ENCODE measurements around the gene STK26. TPM values are rescaled to one million over a fixed set of nuclear protein-coding genes. Genes with fewer than 3 reads are reported as not detected.

Gene STK26
- total RNA-seq, 1 donor = 49.7 TPM

DNA sequence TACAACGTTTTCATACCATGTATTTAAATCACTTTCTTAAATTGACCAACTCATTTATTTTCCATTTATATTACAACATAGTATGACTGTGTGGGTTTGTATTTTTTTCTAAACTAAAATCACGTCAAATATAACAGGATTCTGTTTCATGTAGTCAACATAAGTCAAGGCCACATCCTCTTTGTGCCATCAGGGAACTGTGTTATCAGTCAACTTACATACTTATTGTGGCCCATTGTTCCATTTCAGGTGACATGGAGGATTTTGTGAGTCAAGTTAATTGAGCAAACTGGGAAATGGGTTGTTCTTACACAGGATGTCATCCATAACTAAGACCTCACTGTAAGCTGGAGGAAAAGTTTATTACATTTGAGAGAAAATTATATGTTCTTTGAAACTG, 35.9 kb downstream of the STK26 start:
- Histone ChIP-seq H3K27me3 (ENCODE audit: insufficient read depth, low read length) (no peaks in the 10 kb centered on the region), H3K4me1 (ENCODE audit: insufficient read depth, low read length) (no peaks in the 10 kb centered on the region), H3K9me3 (ENCODE audit: low read depth, low read length) (no peaks in the 10 kb centered on the region), H3K4me3 (ENCODE audit: low read length) (no peak overlapping the region)

DNA sequence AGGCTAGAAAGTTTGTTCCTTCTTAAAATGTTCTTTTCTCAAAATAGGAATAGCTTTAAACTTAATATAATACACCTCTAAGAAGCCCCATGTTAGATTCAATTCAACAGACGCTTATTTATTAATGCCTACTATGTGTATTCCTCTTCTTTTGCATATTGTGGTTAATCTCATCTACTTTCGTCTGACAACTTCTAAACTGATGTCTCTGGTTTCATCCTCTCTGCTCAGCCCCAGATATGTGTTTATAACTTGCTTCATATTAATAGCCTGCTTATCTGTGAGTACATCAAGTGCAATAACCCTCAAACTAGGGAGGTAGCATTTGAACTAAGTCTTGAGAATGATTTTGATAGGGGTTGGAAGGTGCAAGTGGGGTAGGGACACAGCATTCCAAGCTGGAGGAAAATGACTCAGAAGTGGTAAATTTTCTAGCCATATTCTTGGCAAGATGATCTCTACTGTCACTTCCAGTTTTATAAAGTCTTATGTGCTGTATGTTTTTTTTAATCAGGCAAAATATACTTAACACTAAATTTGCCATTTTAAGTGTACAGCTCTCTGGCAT, 37.0 kb downstream of the STK26 start:
- no peaks in the 10 kb centered on the region for H3K9me3 ChIP-seq (ENCODE audit: low read depth, low read length)
- no peaks in the 10 kb centered on the region for H3K27me3 ChIP-seq (ENCODE audit: insufficient read depth, low read length)
- no peaks in the 10 kb centered on the region for H3K4me1 ChIP-seq (ENCODE audit: insufficient read depth, low read length)
- H3K4me3 ChIP-seq (ENCODE audit: low read length) = no peak overlapping the region

- H3K27me3 ChIP-seq (ENCODE audit: insufficient read depth, low read length) = no peaks in the 10 kb centered on the region
- no peak overlapping the region for H3K4me3 ChIP-seq (ENCODE audit: low read length)
- H3K9me3 ChIP-seq (ENCODE audit: low read depth, low read length) = no peaks in the 10 kb centered on the region
- H3K4me1 ChIP-seq (ENCODE audit: insufficient read depth, low read length) = no peaks in the 10 kb centered on the region
Observed at GRCh38 chrX:132063334-132063733, 40.2 kb downstream of the STK26 start.

DNA sequence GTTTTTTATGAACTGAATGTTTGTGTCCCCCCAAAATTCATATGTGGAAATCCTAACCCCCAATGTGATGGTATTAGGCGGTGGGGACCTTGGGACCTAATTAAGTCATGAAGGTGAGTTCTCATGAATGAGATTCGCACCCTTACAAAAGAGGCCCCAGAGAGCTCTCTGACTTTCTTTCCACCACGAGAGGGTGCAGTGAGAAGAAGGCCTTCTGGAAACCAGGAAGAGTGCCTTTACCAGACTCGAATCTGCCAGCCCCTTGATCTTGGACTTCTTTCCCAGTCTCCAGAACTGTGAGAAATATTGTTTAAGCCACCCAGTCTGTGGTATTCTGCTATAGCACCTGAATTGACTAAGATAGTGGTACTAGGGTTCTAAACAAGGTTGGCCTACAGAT, 40.8 kb downstream of the STK26 start:
- H3K27me3 ChIP-seq (ENCODE audit: insufficient read depth, low read length) = no peaks in the 10 kb centered on the region
- H3K9me3 ChIP-seq (ENCODE audit: low read depth, low read length) = no peaks in the 10 kb centered on the region
- H3K4me1 ChIP-seq (ENCODE audit: insufficient read depth, low read length) = no peaks in the 10 kb centered on the region
- H3K4me3 ChIP-seq (ENCODE audit: low read length) = no peak overlapping the region

DNA sequence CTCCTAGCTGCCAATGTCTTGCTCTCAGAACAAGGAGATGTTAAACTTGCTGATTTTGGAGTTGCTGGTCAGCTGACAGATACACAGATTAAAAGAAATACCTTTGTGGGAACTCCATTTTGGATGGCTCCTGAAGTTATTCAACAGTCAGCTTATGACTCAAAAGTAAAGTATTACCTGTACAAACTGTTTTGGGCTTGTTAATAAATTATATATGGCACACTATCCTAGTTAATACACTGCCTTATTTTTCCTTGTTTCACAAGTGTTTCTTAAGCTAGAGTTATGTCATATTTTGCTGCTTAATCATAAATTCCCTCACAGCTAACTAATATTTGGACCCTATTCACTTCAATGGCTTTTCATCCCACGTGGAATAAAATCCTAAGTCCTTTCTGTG, 45.3 kb downstream of the STK26 start:
- Histone ChIP-seq H3K4me1 (ENCODE audit: insufficient read depth, low read length) (no peaks in the 10 kb centered on the region), H3K27me3 (ENCODE audit: insufficient read depth, low read length) (no peaks in the 10 kb centered on the region), H3K9me3 (ENCODE audit: low read depth, low read length) (no peaks in the 10 kb centered on the region), H3K4me3 (ENCODE audit: low read length) (no peak overlapping the region)

DNA sequence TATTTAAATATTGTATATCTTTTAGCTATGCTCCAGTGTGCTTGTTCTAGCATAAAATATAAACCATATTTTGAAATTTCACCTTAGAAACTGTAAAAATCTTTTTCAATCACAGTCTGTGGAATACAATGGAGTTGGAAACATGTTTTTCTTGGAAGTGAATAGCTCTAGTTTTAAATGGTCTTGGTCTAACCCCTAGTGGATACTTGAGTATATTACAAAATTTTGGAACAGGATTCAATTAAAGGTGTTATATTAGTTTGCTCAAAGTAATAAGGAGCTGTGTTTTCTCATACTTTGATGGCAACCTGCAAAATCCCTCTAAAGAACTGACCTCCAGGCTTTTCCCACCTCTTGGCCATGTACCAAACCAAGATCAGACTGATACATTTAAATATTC, 48.2 kb downstream of the STK26 start:
- Histone ChIP-seq H3K4me1 (ENCODE audit: insufficient read depth, low read length) (no peaks in the 10 kb centered on the region), H3K9me3 (ENCODE audit: low read depth, low read length) (no peaks in the 10 kb centered on the region), H3K27me3 (ENCODE audit: insufficient read depth, low read length) (no peaks in the 10 kb centered on the region), H3K4me3 (ENCODE audit: low read length) (no peak overlapping the region)

DNA sequence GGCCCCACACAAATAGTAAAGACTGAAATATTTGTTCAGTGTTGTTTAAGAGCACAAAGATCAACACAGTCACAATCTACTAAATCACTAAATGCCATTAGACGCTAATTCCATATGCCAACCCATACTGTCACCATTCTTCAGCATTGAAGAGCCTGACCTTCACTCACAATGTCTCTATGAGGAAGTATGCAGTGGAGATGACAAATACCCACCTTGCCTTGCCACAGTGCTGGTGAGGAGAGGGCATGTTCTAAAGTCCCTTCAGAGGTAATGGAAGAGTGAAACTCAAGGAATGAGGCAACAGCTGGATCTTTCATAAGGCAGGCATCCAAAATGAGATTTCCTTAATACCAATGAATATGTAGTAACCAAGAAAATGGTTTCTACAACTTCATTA, 54.3 kb downstream of the STK26 start:
- Histone ChIP-seq H3K9me3 (ENCODE audit: low read depth, low read length) (no peaks in the 10 kb centered on the region), H3K4me1 (ENCODE audit: insufficient read depth, low read length) (no peaks in the 10 kb centered on the region), H3K4me3 (ENCODE audit: low read length) (no peak overlapping the region), H3K27me3 (ENCODE audit: insufficient read depth, low read length) (no peaks in the 10 kb centered on the region)

- H3K4me3 ChIP-seq (ENCODE audit: low read length) = no peak overlapping the region
- H3K4me1 ChIP-seq (ENCODE audit: insufficient read depth, low read length) = no peaks in the 10 kb centered on the region
- H3K9me3 ChIP-seq (ENCODE audit: low read depth, low read length) = no peaks in the 10 kb centered on the region
- no peaks in the 10 kb centered on the region for H3K27me3 ChIP-seq (ENCODE audit: insufficient read depth, low read length)
Observed at GRCh38 chrX:132077912-132078311, 54.8 kb downstream of the STK26 start.

DNA sequence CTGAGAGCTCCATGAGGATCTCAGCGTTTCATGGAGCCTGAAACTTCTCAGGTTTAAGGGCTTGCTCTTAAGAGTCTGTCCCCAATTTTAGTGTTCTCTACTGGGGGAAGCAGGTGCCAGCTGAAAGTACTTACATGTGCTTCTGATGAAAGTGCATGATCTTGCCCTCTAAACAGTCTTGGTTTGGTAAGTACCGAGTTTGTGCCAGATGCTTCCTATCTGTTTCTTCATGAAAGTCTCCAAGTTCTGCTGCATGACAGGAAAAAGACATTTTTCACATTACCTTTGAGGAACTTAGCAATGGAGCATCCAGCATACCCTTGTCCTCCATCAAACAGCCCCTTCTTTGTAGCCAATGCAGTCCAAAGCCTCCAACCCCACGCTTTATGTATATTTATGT, 62.7 kb downstream of the STK26 start:
- Histone ChIP-seq H3K4me1 (ENCODE audit: insufficient read depth, low read length) (no peaks in the 10 kb centered on the region), H3K27me3 (ENCODE audit: insufficient read depth, low read length) (no peaks in the 10 kb centered on the region), H3K9me3 (ENCODE audit: low read depth, low read length) (no peaks in the 10 kb centered on the region), H3K4me3 (ENCODE audit: low read length) (no peak overlapping the region)

- H3K4me3 ChIP-seq (ENCODE audit: low read length) = no peak overlapping the region
- no peaks in the 10 kb centered on the region for H3K9me3 ChIP-seq (ENCODE audit: low read depth, low read length)
- no peaks in the 10 kb centered on the region for H3K27me3 ChIP-seq (ENCODE audit: insufficient read depth, low read length)
- no peaks in the 10 kb centered on the region for H3K4me1 ChIP-seq (ENCODE audit: insufficient read depth, low read length)
Observed at GRCh38 chrX:132086672-132087071, 63.6 kb downstream of the STK26 start.

GRCh38 chrX:132088864-132089263, 65.8 kb downstream of the STK26 start:
- no peaks in the 10 kb centered on the region for H3K27me3 ChIP-seq (ENCODE audit: insufficient read depth, low read length)
- H3K9me3 ChIP-seq (ENCODE audit: low read depth, low read length) = no peaks in the 10 kb centered on the region
- no peaks in the 10 kb centered on the region for H3K4me1 ChIP-seq (ENCODE audit: insufficient read depth, low read length)
- no peak overlapping the region for H3K4me3 ChIP-seq (ENCODE audit: low read length)

DNA sequence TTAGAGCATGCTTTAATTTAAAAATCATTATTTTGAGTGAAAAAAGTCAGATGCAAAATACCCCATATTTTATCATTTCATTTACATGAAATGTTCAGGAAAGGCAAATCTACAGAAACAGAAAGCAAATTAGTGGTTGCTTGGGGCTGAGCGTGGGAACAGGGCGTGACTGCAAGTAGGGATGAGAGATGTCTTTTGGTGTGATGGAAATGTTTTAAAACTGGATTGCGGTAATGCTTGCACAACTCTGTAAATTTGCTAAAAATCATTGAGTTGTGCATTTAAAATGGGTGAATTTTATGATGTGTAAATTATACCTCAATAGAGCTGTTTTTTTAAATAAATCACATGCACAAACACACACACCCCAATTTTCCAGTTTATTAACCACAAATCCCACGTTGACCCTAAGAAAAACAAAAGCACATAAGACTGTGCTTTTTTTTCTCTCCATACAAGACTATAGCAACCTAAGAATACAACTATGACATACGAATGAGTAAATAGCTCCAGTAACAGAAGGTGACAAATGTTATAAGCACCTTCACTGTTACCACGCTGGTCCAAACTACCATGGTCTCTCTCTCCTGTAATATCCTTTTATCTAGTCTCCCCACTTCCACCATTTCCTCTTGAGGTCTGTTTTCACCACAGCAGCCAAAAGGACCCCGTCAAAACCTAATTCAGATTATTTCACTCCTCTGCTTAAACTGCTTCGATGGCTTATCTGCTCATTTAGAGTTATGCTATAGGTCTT, 67.5 kb downstream of the STK26 start:
- Histone ChIP-seq H3K9me3 (ENCODE audit: low read depth, low read length) (no peaks in the 10 kb centered on the region), H3K4me1 (ENCODE audit: insufficient read depth, low read length) (no peaks in the 10 kb centered on the region), H3K27me3 (ENCODE audit: insufficient read depth, low read length) (no peaks in the 10 kb centered on the region), H3K4me3 (ENCODE audit: low read length) (no peak overlapping the region)

- no peak overlapping the region for H3K4me3 ChIP-seq (ENCODE audit: low read length)
- H3K9me3 ChIP-seq (ENCODE audit: low read depth, low read length) = no peaks in the 10 kb centered on the region
- H3K4me1 ChIP-seq (ENCODE audit: insufficient read depth, low read length) = no peaks in the 10 kb centered on the region
- no peaks in the 10 kb centered on the region for H3K27me3 ChIP-seq (ENCODE audit: insufficient read depth, low read length)
Observed at GRCh38 chrX:132092439-132093065, 69.5 kb downstream of the STK26 start.

GRCh38 chrX:132093239-132093860, 70.2 kb downstream of the STK26 start:
- Histone ChIP-seq H3K27me3 (ENCODE audit: insufficient read depth, low read length) (no peaks in the 10 kb centered on the region), H3K9me3 (ENCODE audit: low read depth, low read length) (no peaks in the 10 kb centered on the region), H3K4me1 (ENCODE audit: insufficient read depth, low read length) (no peaks in the 10 kb centered on the region), H3K4me3 (ENCODE audit: low read length) (no peak overlapping the region)

- no peaks in the 10 kb centered on the region for H3K27me3 ChIP-seq (ENCODE audit: insufficient read depth, low read length)
- H3K9me3 ChIP-seq (ENCODE audit: low read depth, low read length) = no peaks in the 10 kb centered on the region
- no peaks in the 10 kb centered on the region for H3K4me1 ChIP-seq (ENCODE audit: insufficient read depth, low read length)
- H3K4me3 ChIP-seq (ENCODE audit: low read length) = no peak overlapping the region
Observed at GRCh38 chrX:132094164-132094563, 71.1 kb downstream of the STK26 start.

All from mononuclear cell (primary cell).